ENCODE results near the gene PSMA5.

- TF ChIP-seq POLR2A (IDR thresholded peaks at IDR 0.05) = no peak
- TF ChIP-seq CTCF (IDR thresholded peaks at IDR 0.05) = no peak
- TF ChIP-seq POLR2AphosphoS5 (IDR thresholded peaks at IDR 0.05) = no peak
Observed at GRCh38 chr1:109475261-109475660, 49.0 kb upstream of the PSMA5 start.

Data from breast epithelium (tissue), 3 donors.